Neural cell (in vitro differentiated cells): ENCODE measurements around the gene SH3BP5.

Source experiments
- CTCF ChIP-seq: fragments of 450-650 bp; IDR thresholded peaks from 2 replicates; pipeline ENCODE4 v1.5.1; 2014; ENCODE audit warnings: antibody characterized with exemption, mild to moderate bottlenecking, moderate library complexity; ENCODE audit not compliant: poor library complexity, severe bottlenecking
- EP300 ChIP-seq: fragments of 450-650 bp; conservative IDR thresholded peaks from 2 replicates; pipeline ENCODE4 v1.6.1; 2014; ENCODE audit warnings: antibody characterized with exemption, mild to moderate bottlenecking, moderate library complexity; ENCODE audit not compliant: poor library complexity, severe bottlenecking
- EZH2 ChIP-seq: fragments of 200-600, 300-800 bp; shearing (Covaris generic), sonication (generic); IDR thresholded peaks from 2 replicates; pipeline ENCODE4 v1.6.1; 2014; ENCODE audit warnings: antibody characterized with exemption, low read length, borderline replicate concordance, mild to moderate bottlenecking; ENCODE audit not compliant: insufficient read depth, poor library complexity, severe bottlenecking
- MXI1 ChIP-seq: fragments of 450-650 bp; conservative IDR thresholded peaks from 2 replicates; pipeline ENCODE4 v1.6.1; 2014; ENCODE audit warnings: antibody characterized with exemption, mild to moderate bottlenecking; ENCODE audit not compliant: poor library complexity, severe bottlenecking
- POLR2AphosphoS5 ChIP-seq: IDR thresholded peaks from 2 replicates; pipeline ENCODE4 v1.6.1; 2012
- RAD21 ChIP-seq: fragments of 450-650 bp; conservative IDR thresholded peaks from 2 replicates; pipeline ENCODE4 v1.6.1; 2014; ENCODE audit warnings: antibody characterized with exemption, mild to moderate bottlenecking, moderate library complexity
- REST ChIP-seq: IDR thresholded peaks from 2 replicates; pipeline ENCODE4 v1.6.1; 2012; ENCODE audit warnings: borderline replicate concordance
- SMC3 ChIP-seq: fragments of 450-650 bp; conservative IDR thresholded peaks from 2 replicates; pipeline ENCODE4 v1.6.1; 2014; ENCODE audit warnings: antibody characterized with exemption, mild to moderate bottlenecking, moderate library complexity; ENCODE audit not compliant: poor library complexity
- TAF1 ChIP-seq: IDR thresholded peaks from 2 replicates; pipeline ENCODE4 v1.6.1; 2012; ENCODE audit warnings: low read depth

- no peak for TF ChIP-seq CTCF
- no peak for TF ChIP-seq POLR2AphosphoS5
- TF ChIP-seq SMC3: no peak
- no peak for TF ChIP-seq EZH2
- TF ChIP-seq RAD21: no peak
- no peak for TF ChIP-seq EP300
- TF ChIP-seq TAF1: no peak
- no peak for TF ChIP-seq MXI1
- TF ChIP-seq REST: no peak
Measured at GRCh38 chr3:15207836-15208504, 124.4 kb downstream of the SH3BP5 start.
